GF-D8 (cell line): ENCODE measurements around the gene CITED2.
"Not testable (repeated sequence)": the region's sequence is repeated elsewhere in the genome, so short reads cannot be mapped to it uniquely, and the experiment has no call there.

Experiments used
- DNase-seq: peaks from one replicate; lab custom pipeline; 2025; lab: John Stamatoyannopoulos, UW

Gene CITED2

DNA sequence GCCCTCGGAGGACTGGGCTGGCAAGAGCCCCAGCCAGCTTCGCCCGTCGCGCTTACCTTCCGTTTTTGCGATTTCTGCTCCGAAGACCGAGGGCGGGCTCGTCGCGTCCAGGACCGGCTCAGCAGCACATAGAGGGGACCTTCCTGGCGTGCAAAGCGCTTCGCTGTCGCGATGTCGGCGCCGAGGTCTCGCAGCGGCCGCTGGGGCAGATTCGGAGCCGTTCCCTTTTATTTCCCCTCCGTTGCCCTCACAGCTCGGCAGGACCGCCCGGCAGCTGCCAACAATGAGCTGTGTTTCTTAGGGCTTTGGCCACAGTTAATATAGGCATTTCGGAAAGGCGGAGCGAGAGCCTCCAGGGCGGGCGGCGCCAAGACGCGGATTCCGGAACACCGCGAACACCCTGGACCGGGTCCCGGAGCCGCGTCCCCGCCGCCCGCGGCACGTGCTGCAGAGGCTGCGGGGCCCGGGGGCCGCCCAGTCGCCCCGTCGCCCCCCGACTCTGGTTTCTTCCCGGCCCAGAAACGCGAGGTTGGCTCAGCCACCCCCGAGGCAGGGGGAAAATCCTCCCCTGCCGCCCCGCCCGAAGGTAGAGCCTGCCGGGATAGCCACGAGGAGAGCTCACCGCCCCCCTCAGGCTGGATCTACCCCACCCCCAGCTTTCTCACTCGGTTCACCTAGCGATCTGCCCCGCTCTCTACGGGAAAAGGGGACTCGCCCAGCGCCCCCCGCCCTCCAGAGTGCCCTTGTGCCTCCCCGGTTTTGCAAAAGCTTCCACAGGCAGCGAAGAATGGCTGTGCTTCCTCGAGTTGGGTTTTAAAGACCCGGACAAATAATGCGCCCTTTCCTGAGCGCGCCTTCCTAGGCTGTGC lies at the start of gene CITED2:
Gene CITED2, minus strand, starts transcription at position 292 of the 869 bp plus-strand sequence. CDS start 704 bp downstream, outside the sequence.
- DNase-seq, result peak; percentile 67

DNA sequence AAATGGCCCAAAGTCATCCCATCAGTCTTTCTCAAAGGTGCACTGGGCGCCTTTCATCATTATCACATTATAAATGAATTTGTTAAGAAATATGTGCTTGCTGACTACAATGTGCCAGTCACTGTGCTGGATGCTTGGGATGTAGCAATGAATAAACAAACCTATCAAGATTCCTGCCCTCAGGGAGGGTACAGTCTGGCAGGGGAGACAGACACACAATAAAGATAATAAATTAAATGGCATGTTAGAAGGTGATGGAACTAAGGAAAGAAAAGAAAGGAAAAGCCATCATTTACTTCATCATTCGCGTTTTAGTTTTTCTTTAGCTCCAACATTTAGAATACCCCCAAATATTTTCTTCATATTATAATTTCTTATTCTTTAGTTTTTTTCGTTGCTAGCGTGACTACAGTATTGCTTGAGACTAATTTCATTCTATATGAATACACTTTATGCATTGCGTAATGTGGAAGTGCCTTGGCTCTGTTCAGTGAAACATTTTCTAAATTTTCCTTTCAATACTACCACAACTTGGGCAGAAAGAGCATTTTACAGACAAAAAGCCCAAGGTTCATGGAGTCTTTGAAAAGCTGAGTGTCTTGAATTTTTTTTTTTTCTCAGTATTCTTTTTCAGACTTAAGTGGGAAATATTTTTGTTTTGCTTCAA lies 48.7 kb upstream of the CITED2 start:
- DNase-seq, result no peak

GRCh38 chr6:139422105-139423036 lies 47.9 kb upstream of the CITED2 start:
- no peak for DNase-seq

DNA sequence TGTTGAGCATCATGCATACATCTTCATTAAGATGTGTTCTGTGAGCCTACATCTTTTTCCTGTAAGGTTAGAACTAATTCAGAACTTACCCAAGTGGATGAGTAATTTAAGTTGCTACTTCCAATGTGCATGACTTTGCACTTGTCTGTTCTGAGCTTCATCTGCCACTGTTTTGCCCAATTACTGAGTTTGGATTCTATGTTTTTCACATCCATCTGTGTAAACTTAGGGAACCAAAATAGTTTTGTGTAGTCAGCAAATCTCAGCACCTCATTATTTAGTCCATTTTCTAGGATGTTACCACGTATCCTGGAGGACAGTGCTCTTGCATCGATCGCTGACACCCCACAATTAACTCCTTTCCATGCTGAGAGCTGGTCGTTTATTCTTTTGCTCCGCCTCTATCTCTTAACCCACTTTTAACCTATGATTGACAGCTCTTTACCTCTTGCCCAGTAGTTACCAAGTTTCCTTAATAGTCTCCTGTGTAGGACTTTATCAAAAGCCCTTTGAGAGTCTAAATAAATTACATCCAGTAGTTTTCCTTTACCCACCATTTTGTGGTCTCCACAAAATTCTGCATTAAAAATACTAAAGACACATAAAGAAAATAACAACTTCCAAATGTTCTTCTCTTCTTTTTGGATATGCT lies 44.2 kb upstream of the CITED2 start:
- no peak for DNase-seq

GRCh38 chr6:139416146-139416545 lies 41.7 kb upstream of the CITED2 start:
- no peak for DNase-seq

- DNase-seq, result no peak
These were observed 40.9 kb upstream of the CITED2 start for GRCh38 chr6:139415365-139415764.

GRCh38 chr6:139412103-139412502 lies 37.7 kb upstream of the CITED2 start:
- not testable (repeated sequence) for DNase-seq

- no peak for DNase-seq
These were observed 34.6 kb upstream of the CITED2 start for GRCh38 chr6:139409026-139409425.

GRCh38 chr6:139407718-139408222 lies 33.3 kb upstream of the CITED2 start:
- DNase-seq, result no peak

- no peak for DNase-seq
These were observed 32.3 kb upstream of the CITED2 start for GRCh38 chr6:139406577-139407343.

DNA sequence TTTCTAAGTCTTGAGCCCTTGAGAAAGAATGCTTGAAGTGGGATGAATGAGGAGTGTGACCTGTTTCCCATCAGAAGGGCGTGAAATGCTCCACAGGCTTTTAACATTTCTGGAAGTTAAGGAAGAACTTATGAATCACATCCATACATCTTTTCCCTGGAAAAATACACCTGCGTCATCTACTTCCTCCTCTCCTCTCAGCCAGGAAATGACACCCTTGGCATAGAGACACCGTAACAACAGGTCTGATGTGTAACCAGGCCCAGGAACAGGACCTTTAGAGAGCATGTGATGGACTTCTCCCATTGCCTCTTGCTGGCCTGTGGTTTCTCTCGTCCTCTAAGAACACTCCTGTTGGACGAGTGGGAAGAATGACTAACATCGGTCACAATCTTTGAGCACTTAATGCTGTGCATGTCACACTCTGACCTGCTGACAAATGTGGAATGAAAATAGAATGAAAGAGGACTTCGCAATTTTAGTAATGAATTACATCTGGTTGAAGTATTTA lies 28.5 kb upstream of the CITED2 start:
- DNase-seq, result no peak

DNA sequence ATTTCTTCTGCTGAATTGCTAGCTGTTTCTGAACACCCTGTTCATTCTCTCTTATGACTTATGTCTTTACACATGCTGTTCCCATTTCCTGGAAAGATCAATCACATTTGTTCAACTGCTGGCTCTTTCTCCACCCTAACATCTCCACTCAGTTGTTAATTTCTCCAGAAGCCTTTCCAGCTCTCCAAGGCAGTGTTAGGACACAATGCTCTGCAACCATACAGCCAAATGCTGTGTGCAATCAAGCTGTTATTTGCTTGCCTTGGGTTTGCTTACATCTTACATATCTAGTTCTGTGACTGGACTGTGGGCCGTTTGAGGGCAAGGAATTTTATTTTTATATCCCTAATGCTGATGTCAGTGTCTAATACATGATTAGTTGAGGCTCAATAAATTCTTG lies 24.2 kb upstream of the CITED2 start:
- DNase-seq, result no peak

- DNase-seq, result no peak
These were observed 21.4 kb upstream of the CITED2 start for GRCh38 chr6:139395891-139396301.

- DNase-seq, result no peak
These were observed 20.9 kb upstream of the CITED2 start for GRCh38 chr6:139395371-139395770.

GRCh38 chr6:139394027-139394649 lies 19.7 kb upstream of the CITED2 start:
- DNase-seq, result no peak

- DNase-seq, result no peak
These were observed 18.3 kb upstream of the CITED2 start for GRCh38 chr6:139392794-139393193.

- no peak for DNase-seq
These were observed 17.3 kb upstream of the CITED2 start for GRCh38 chr6:139391709-139392108.

DNA sequence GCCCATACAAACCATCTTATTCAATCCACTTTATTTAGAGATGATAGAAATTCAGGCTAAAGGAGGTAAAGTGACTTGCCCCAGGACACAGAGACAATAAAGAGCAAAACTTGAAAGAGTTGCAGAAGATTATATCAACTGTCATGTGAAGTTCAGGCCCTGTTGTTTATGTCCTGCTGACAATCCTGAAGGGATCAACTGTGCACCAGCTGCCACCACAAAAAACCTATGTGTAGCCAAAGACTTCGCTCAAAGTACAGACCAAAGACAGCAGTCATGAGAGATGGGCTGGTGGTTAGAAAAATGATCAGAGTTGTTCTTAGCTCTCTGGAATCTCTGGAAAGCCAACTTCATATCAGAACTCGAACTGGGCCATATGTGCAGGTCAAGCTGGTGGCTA lies 16.0 kb upstream of the CITED2 start:
- DNase-seq, result no peak

DNA sequence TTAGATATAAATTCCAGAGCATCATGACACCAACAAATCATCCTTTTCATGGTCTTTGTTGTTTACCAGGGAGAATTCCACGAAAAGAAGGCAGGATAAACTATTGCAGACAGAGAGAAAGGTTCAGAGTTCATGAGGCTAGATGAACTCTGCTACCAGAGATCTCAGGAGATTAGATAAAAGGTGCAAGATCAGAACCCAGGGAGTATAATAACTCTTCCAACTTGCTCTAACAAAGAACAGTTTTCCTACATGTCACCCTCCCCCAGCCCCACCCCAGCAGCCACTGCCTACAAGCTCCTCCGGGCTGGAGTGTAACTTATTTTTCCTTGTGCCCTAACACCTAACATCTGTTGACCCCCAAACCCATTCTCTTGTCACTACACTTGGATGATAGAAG lies 13.9 kb upstream of the CITED2 start:
- DNase-seq, result no peak

DNA sequence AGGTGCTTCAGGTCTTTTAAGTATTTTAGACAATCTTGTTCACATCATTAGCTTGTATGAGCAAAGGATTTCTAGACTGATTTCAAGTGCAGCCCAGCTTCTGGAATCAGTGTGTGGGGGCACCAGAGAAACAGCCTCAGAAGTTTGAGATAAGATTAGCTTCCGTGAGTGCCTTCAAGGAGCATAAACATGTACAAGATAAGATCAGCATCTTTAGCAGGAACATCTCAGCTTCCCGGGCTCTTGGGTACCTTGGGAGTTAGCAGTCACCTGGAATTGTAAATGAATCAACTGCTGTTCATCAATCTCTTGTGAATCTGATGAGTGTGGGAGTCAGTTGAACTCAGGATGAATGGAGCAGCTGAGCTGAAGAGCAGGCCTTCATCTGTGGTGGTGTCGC lies 12.0 kb upstream of the CITED2 start:
- DNase-seq, result no peak
